GM13976 (cell line): Measurements from ENCODE around the gene ZDHHC14.
A peak's percentile ranks its signal among the peaks of the same experiment; 100 is the strongest.

Experiments
- DNase-seq: peaks from one replicate; pipeline ENCODE4 v3.0.0; 2012; ENCODE audit warnings: low spot score
- CTCF ChIP-seq: IDR thresholded peaks from 2 replicates; pipeline ENCODE4 v1.5.1; 2012; ENCODE audit warnings: borderline replicate concordance, mild to moderate bottlenecking; ENCODE audit not compliant: insufficient read depth; ENCODE audit errors: extremely low read depth, missing control alignments, control extremely low read depth
- in situ Hi-C: fragments of 300-500 bp; cut with MboI; formaldehyde crosslinking; loops from one replicate; pipeline ENCODE4 v1.12.0; 2022; ENCODE audit warnings: low sequenced_read_pairs, mixed read lengths, inconsistent platforms; ENCODE audit not compliant: unreplicated experiment

Gene ZDHHC14

GRCh38 chr6:157667211-157668008 is 286.4 kb downstream of the ZDHHC14 start:
- TF ChIP-seq CTCF, result peak; percentile 72
- DNase-seq, result peak; percentile 74
- in situ Hi-C loops, result loop anchor here (10.0 kb wide), 1 partner anchor 353 kb away; no protein-coding TSS in a partner anchor

- no peak for TF ChIP-seq CTCF
- no peak for DNase-seq
- in situ Hi-C loops, result loop anchor here (10.0 kb wide), 1 partner anchor 353 kb away; no protein-coding TSS in a partner anchor
These were observed 287.0 kb downstream of the ZDHHC14 start for GRCh38 chr6:157668009-157668401.

- no peak for DNase-seq
- in situ Hi-C loops, result loop anchor here (10.0 kb wide), 1 partner anchor 354 kb away; no protein-coding TSS in a partner anchor
- TF ChIP-seq CTCF, result no peak
These were observed 287.7 kb downstream of the ZDHHC14 start for GRCh38 chr6:157668713-157669112.

GRCh38 chr6:157669323-157669722 is 288.3 kb downstream of the ZDHHC14 start:
- no peak for TF ChIP-seq CTCF
- in situ Hi-C loops, result loop anchor here (10.0 kb wide), 1 partner anchor 355 kb away; no protein-coding TSS in a partner anchor
- DNase-seq, result no peak

GRCh38 chr6:157669747-157670216 is 288.8 kb downstream of the ZDHHC14 start:
- in situ Hi-C loops, result loop anchor here (10.0 kb wide), 1 partner anchor 355 kb away; no protein-coding TSS in a partner anchor
- no peak for DNase-seq
- TF ChIP-seq CTCF, result no peak

- in situ Hi-C loops, result no loop called here
- no peak for TF ChIP-seq CTCF
- DNase-seq, result no peak
These were observed 289.6 kb downstream of the ZDHHC14 start for GRCh38 chr6:157670466-157671186.
